Heart right ventricle (tissue), 16 donors: ENCODE results near the gene TMSB15C. TPM values are rescaled to one million over a fixed set of nuclear protein-coding genes. Genes with fewer than 3 reads are reported as not detected.

ENCODE experiments used
- ATAC-seq, 8 donors: fragments of 200-7000 bp; cut with Tn5 transposase; one replicate each; pipeline ENCODE4 v1.9.1; 2020; ENCODE audit warnings: mild to moderate bottlenecking in 8 of 8, moderate library complexity in 8 of 8, moderate number of reproducible peaks in 1 of 8
- DNase-seq, 2 donors: peaks; one replicate each; pipeline ENCODE4 v3.0.0-alpha.2; 2020
- H3K27ac ChIP-seq, 10 donors: fragments of 200-600 bp; sonication (generic) in 2 of 10; one replicate each; pipeline versions ENCODE4 v1.5.0 to v1.8.0; 2020 to 2022; ENCODE audit warnings: mild to moderate bottlenecking in 3 of 10
- H3K27me3 ChIP-seq, 7 donors: fragments of 200-600 bp; one replicate each; pipeline ENCODE4 v1.8.0; 2021 to 2022; ENCODE audit warnings: mild to moderate bottlenecking in 2 of 7
- H3K36me3 ChIP-seq, 9 donors: fragments of 200-600 bp; sonication (generic) in 1 of 9; one replicate each; pipeline versions ENCODE4 v1.5.0 to v1.8.0; 2020 to 2022; ENCODE audit warnings: mild to moderate bottlenecking in 2 of 9
- H3K4me1 ChIP-seq, 9 donors: fragments of 200-600 bp; sonication (generic) in 1 of 9; one replicate each; pipeline versions ENCODE4 v1.5.0 to v1.8.0; 2020 to 2022; ENCODE audit warnings: mild to moderate bottlenecking in 4 of 9
- H3K4me3 ChIP-seq, 10 donors: fragments of 200-600 bp; sonication (generic) in 2 of 10; one replicate each; pipeline versions ENCODE4 v1.5.0 to v1.8.0; 2020 to 2022; ENCODE audit warnings: mild to moderate bottlenecking in 7 of 10, moderate library complexity in 2 of 10
- H3K9me3 ChIP-seq, 11 donors: fragments of 200-600 bp in 10 of 11; sonication (generic) in 2 of 11; one replicate each; pipeline versions ENCODE4 v1.5.0 to v1.8.0; 2013 to 2022; ENCODE audit warnings: mild to moderate bottlenecking in 2 of 11, control low read depth in 1 of 11, moderate library complexity in 1 of 11
- WGBS, 2 donors: extraction: QIAGEN DNeasy Blood & Tissue Kit; methylation state at CpG; one replicate each; pipeline ENCODE4 v1.1.7; 2013; ENCODE audit warnings: inconsistent platforms in 1 of 2; 5-methylcytosine and 5-hydroxymethylcytosine counted together
- intact Hi-C, 10 donors: fragments of 100-400 bp; cut with DNase I; formaldehyde crosslinking; loops; one replicate each; pipeline versions ENCODE4 v1.11.1 to v1.14.2; 2022
- polyA plus RNA-seq, 2 donors: library from polyadenylated mRNA; stranded (reverse); fragments of 200-250 nt; gene quantifications; one replicate each; pipeline ENCODE4 v1.2.3, GENCODE V29; 2013
- total RNA-seq, 10 donors: library from RNA; stranded (reverse); fragmentation: NEBNext Ultra II Directional in 3 of 10; extraction: Animal tissue kit (Norgen Biotek cat#: 25700) in 3 of 10; gene quantifications; one replicate each; pipeline versions ENCODE4 v1.2.1 to v1.2.4, GENCODE V29; 2021 to 2023
- TF ChIP-seq, protein P1 (sequence below), 9 donors: fragments of 200-600 bp; sonication (generic) in 2 of 9; IDR thresholded peaks; one replicate each; pipeline versions ENCODE4 v1.5.0 to v1.8.0; 2021 to 2022; ENCODE audit warnings: antibody characterized with exemption in 9 of 9, mild to moderate bottlenecking in 5 of 9, moderate library complexity in 1 of 9
- donor health status: Arrhythmogenic right ventricular cardiomyopathy.
- donor health status: ischemic (EF 13 %, LVEDD 7.1; RV severe dilation, severe dysfunction).
- donor health status: healthy with polysubstance abuse.
- donor health status: DM: no; HTN: yes; CAD: no.
- donor health status: DM: no; HTN: no; CAD: no.
- donor health status: ischemic (EF 25% LVEDD 6.9; RV normal size, moderate dysfunction).
- donor health status: ischemic (EF 25% LVEDD 5.7; RV mildly dilated, moderate dysfunction).
- donor health status: healthy.
- donor health status: DM: yes; HTN: yes; CAD: no.
- donor health status: Ischemic cardiomyopathy.
- donor health status: ischemic (EF 35%, LVEDD 5.7; RV mildly dilated, moderate dysfunction).
- donor health status: nonischemic (EF 11% LVEDD 7.7; RV severe dilation, severe dysfunction).
- donor health status: DM: yes; HTN: yes; CAD: no.
- donor health status: PGD.
- donor health status: ischemic (EF 29% LVEDD 5.4; RV normal size, mild dysfunction).
- donor health status: nonischemic (EF 23%, LVEDD 6.1; RV moderate dilation, normal function).

Gene TMSB15C
- total and polyA plus RNA-seq, 12 donors, result 0.09 to 0.35 (median 0.15) TPM; not detected in 3

DNA sequence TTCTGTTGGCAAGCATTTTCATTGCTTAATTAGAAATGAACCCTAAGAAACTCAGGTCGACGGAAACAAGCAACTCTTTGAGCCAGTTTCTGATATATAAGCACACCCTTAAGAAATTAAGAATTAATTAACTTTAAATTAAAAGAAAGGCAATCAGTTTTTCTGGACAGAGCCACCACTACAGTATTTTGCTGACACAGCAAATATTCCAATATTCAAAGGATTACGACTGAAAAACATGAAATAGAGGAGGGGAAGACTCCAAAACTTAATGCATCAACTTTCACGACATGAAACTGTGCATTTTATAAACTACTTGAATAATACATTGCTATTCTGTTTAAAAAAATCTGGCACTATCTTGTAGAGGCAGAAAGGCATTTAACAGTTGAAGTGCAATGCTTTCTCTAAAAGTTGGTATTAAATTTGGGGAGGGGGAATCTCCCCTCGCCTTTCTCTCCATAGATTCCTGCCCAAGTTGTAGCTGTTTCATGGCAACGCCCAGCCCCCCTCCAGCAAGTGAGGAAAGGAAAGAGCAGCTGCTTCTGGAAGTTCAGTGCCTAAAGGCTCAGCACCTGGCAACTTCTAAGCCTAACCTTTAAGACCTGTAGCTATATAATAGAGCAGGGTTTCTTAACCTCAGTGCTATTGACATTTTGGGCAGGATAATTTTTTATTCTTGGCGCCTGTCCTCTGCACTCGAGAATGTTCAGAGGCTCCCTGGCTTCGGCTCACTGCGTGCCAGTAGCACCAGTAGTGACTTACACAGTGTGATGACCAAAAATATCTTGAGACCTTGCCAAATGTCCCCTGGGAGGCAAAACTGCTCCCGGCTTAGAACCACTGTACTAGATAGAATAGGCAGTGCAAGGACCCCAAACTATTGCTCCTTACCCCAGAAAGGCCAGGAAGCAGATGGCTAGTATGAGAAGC lies 29.6 kb upstream of the TMSB15C start:
- Histone ChIP-seq H3K36me3 (no peaks in the 10 kb centered on the region), H3K27ac (peak overlapping the region in 4 of 10 donors; percentile 39 to 56 (median 46)), H3K4me3 (no peak overlapping the region), H3K27me3 (peaks cover 0 to 14% (median 0%) of the 10 kb centered on the region in 7 donors), H3K9me3 (no peaks in the 10 kb centered on the region), H3K4me1 (peaks cover 0 to 5% (median 0%) of the 10 kb centered on the region in 9 donors)
- DNase-seq, result peak; percentile 13 to 19
- TF ChIP-seq, protein P1, sequence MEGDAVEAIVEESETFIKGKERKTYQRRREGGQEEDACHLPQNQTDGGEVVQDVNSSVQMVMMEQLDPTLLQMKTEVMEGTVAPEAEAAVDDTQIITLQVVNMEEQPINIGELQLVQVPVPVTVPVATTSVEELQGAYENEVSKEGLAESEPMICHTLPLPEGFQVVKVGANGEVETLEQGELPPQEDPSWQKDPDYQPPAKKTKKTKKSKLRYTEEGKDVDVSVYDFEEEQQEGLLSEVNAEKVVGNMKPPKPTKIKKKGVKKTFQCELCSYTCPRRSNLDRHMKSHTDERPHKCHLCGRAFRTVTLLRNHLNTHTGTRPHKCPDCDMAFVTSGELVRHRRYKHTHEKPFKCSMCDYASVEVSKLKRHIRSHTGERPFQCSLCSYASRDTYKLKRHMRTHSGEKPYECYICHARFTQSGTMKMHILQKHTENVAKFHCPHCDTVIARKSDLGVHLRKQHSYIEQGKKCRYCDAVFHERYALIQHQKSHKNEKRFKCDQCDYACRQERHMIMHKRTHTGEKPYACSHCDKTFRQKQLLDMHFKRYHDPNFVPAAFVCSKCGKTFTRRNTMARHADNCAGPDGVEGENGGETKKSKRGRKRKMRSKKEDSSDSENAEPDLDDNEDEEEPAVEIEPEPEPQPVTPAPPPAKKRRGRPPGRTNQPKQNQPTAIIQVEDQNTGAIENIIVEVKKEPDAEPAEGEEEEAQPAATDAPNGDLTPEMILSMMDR (IDR thresholded peaks at IDR 0.05), result no peak
- intact Hi-C loops, result no loop called here
- ATAC-seq, result peak in 6 of 8 donors; percentile 70 to 90 (median 84)
- WGBS, 2 donors, result 57 to 60% methylated on average over 11 of the region's 11 CpGs

- intact Hi-C loops, result no loop called here
- 89 to 96% methylated on average over 10 of the region's 10 CpGs for WGBS, 2 donors
Observed at GRCh38 chrX:104104676-104105075, 28.6 kb upstream of the TMSB15C start.

DNA sequence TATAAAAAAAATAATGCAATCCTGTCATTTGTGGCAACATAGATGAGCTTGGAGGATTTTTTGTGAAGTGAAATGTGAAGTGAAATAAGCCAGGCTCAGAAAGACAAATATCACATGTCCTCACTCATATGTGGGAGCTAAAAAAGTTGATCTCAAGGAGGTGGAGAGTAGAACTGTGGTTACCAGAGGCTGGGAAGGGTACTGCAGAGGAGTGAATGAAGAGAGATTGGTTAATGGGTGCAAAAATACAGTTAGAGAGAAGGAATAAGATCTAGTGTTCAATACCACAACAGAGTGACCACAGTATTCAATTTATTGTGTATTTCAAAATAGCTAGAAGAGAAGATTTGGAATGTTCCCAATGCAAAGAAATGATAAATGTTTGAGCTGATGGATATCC lies 22.9 kb upstream of the TMSB15C start:
- no peak overlapping the region for H3K4me3 ChIP-seq
- H3K4me1 ChIP-seq, result no peaks in the 10 kb centered on the region
- no peaks in the 10 kb centered on the region for H3K36me3 ChIP-seq
- DNase-seq, result no peak
- no peaks in the 10 kb centered on the region for H3K9me3 ChIP-seq
- H3K27me3 ChIP-seq, result peaks cover 0 to 64% (median 0%) of the 10 kb centered on the region in 7 donors
- no peak for ATAC-seq
- intact Hi-C loops, result loop anchor here in 5 of 10 donors (1.0 to 2.0 kb wide), 3 partner anchors 36 to 38 kb away; no protein-coding TSS in a partner anchor
- H3K27ac ChIP-seq, result no peak overlapping the region
- TF ChIP-seq, protein P1 (IDR thresholded peaks at IDR 0.05), result no peak

More at GRCh38 chrX:104104676-104105075, 28.6 kb upstream of the TMSB15C start:
- H3K4me1 ChIP-seq, result no peaks in the 10 kb centered on the region
- ATAC-seq (no peak), DNase-seq (no peak)
- H3K4me3 ChIP-seq, result no peak overlapping the region
- peak overlapping the region in 1 of 10 donors; percentile 19 for H3K27ac ChIP-seq
- H3K27me3 ChIP-seq, result peaks cover 0 to 23% (median 0%) of the 10 kb centered on the region in 7 donors
- TF ChIP-seq, protein P1 (IDR thresholded peaks at IDR 0.05), result no peak
- no peaks in the 10 kb centered on the region for H3K9me3 ChIP-seq
- no peaks in the 10 kb centered on the region for H3K36me3 ChIP-seq

DNA sequence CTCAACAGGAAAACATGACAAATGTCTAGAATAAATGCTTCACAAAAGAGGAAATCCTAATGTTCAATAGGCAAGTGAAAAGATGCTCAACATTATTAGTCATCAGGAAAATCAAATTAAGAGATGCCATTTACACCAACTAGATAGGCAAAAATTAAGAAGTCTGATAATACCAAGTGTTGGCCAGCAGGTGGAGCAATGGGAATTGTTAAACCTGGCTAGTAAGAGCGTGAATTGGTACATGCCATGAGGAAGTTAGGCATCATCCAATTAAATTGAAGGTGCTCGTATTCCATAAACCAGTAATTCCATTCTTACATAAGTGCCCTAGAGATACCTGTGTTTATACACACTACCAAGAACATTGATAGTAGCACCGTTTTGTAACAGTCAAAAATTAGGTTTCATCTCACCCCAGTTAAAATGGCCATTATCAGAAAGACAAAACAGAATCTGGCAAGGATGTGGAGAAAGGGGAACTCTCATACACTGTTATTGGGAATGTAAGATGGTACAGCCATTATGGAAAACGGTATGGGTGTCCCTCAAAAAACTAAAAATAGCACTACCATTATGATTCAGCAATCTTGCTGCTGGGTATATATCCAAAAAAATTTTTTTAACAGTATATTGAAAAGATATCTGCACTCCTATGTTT lies 22.2 kb upstream of the TMSB15C start:
- Histone ChIP-seq H3K36me3 (no peaks in the 10 kb centered on the region), H3K4me1 (no peaks in the 10 kb centered on the region), H3K9me3 (no peaks in the 10 kb centered on the region), H3K4me3 (no peak overlapping the region), H3K27me3 (peaks cover 0 to 71% (median 0%) of the 10 kb centered on the region in 7 donors), H3K27ac (no peak overlapping the region)
- WGBS, 2 donors, result 0% methylated on average over 4 of the region's 4 CpGs
- intact Hi-C loops, result loop anchor here in 5 of 10 donors (1.0 to 2.0 kb wide), 3 partner anchors 37 to 39 kb away; no protein-coding TSS in a partner anchor
- ATAC-seq (peak in 4 of 8 donors; percentile 42 to 70 (median 62)), DNase-seq (peak in 1 of 2 donors; percentile 56)
- TF ChIP-seq, protein P1 (IDR thresholded peaks at IDR 0.05), result peak; percentile 27 to 71 (median 64)
